ENCODE results near the gene CNPPD1.
A peak's percentile ranks its signal among the peaks of the same experiment; 100 is the strongest.

CNPPD1 gene

GRCh38 chr2:219167997-219168396, 8.7 kb downstream of the CNPPD1 start:
- H2BK15ac ChIP-seq (ENCODE audit: low read length): no peak overlapping the region
- no peak overlapping the region for H2AFZ ChIP-seq (ENCODE audit: low read length)
- no peaks in the 10 kb centered on the region for H3K9me3 ChIP-seq (replicated peaks in 1 of 2; ENCODE audit: control insufficient read depth in 2 of 2, insufficient read depth in 1 of 2, low read depth in 1 of 2, low read length in 2 of 2)
- no peak overlapping the region for H3K27ac ChIP-seq (replicated peaks; ENCODE audit: low read length)
- H3K23ac ChIP-seq (ENCODE audit: low read depth, low read length, poor library complexity): no peak overlapping the region
- H3K27me3 ChIP-seq (ENCODE audit: control insufficient read depth in 3 of 3, insufficient read depth in 3 of 3, low read depth in 1 of 3, low read length in 3 of 3): no peaks in the 10 kb centered on the region
- no peak overlapping the region for H2BK5ac ChIP-seq (ENCODE audit: low read length)
- no peak overlapping the region for H3K9ac ChIP-seq (ENCODE audit: low read depth, low read length, poor library complexity)
- H2BK120ac ChIP-seq (ENCODE audit: low read depth, low read length): no peak overlapping the region
- H3K4me3 ChIP-seq (ENCODE audit: low read length in 2 of 2): no peak overlapping the region
- H2AK5ac ChIP-seq (ENCODE audit: low read depth, low read length): no peak overlapping the region
- DNase-seq (ENCODE audit: low spot score): no peak
- no peak overlapping the region for H3K18ac ChIP-seq (ENCODE audit: low read length)
- H3K4ac ChIP-seq (ENCODE audit: low read length): no peak overlapping the region
- H3K14ac ChIP-seq (ENCODE audit: low read length): no peak overlapping the region
- H3K4me2 ChIP-seq (ENCODE audit: insufficient read depth, low read length, poor library complexity, severe bottlenecking): no peak overlapping the region
- WGBS, 2 donors (ENCODE audit: extremely low coverage in 2 of 2, insufficient read length in 2 of 2, insufficient replicate concordance in 1 of 2): no CpG with 5 or more reads among the region's 5 CpGs
- H2BK12ac ChIP-seq (ENCODE audit: low read length): no peak overlapping the region
- no peaks in the 10 kb centered on the region for H3K4me1 ChIP-seq (ENCODE audit: control insufficient read depth in 2 of 2, insufficient read depth in 1 of 2, low read depth in 1 of 2, low read length in 2 of 2)
- no peak overlapping the region for H4K91ac ChIP-seq (ENCODE audit: low read depth, low read length, poor library complexity)
- H3K79me1 ChIP-seq (ENCODE audit: low read depth, low read length): no peaks in the 10 kb centered on the region
- no peak overlapping the region for H4K8ac ChIP-seq (ENCODE audit: low read depth, low read length)
- H3K36me3 ChIP-seq (replicated peaks in 1 of 2; ENCODE audit: control insufficient read depth in 2 of 2, insufficient read depth in 2 of 2, low read length in 2 of 2): peaks cover 4 to 15% of the 10 kb centered on the region in 2 donors

GRCh38 chr2:219165058-219165911, 11.4 kb downstream of the CNPPD1 start:
- no peak overlapping the region for H2BK12ac ChIP-seq (ENCODE audit: low read length)
- no peaks in the 10 kb centered on the region for H3K36me3 ChIP-seq (replicated peaks in 1 of 2; ENCODE audit: control insufficient read depth in 2 of 2, insufficient read depth in 2 of 2, low read length in 2 of 2)
- H3K14ac ChIP-seq (ENCODE audit: low read length): no peak overlapping the region
- H2AK5ac ChIP-seq (ENCODE audit: low read depth, low read length): no peak overlapping the region
- H3K9ac ChIP-seq (ENCODE audit: low read depth, low read length, poor library complexity): no peak overlapping the region
- H2AFZ ChIP-seq (ENCODE audit: low read length): no peak overlapping the region
- no peak overlapping the region for H4K91ac ChIP-seq (ENCODE audit: low read depth, low read length, poor library complexity)
- H3K27me3 ChIP-seq (ENCODE audit: control insufficient read depth in 3 of 3, insufficient read depth in 3 of 3, low read depth in 1 of 3, low read length in 3 of 3): no peaks in the 10 kb centered on the region
- H3K18ac ChIP-seq (ENCODE audit: low read length): no peak overlapping the region
- no peak overlapping the region for H3K27ac ChIP-seq (replicated peaks; ENCODE audit: low read length)
- no peak overlapping the region for H3K4ac ChIP-seq (ENCODE audit: low read length)
- no peak overlapping the region for H2BK5ac ChIP-seq (ENCODE audit: low read length)
- no peak overlapping the region for H3K4me3 ChIP-seq (ENCODE audit: low read length in 2 of 2)
- no peaks in the 10 kb centered on the region for H3K9me3 ChIP-seq (replicated peaks in 1 of 2; ENCODE audit: control insufficient read depth in 2 of 2, insufficient read depth in 1 of 2, low read depth in 1 of 2, low read length in 2 of 2)
- H3K4me2 ChIP-seq (ENCODE audit: insufficient read depth, low read length, poor library complexity, severe bottlenecking): no peak overlapping the region
- WGBS, 2 donors (ENCODE audit: extremely low coverage in 2 of 2, insufficient read length in 2 of 2, insufficient replicate concordance in 1 of 2): no CpG with 5 or more reads among the region's 10 CpGs
- no peak overlapping the region for H2BK120ac ChIP-seq (ENCODE audit: low read depth, low read length)
- no peak for DNase-seq (ENCODE audit: low spot score)
- H3K23ac ChIP-seq (ENCODE audit: low read depth, low read length, poor library complexity): no peak overlapping the region
- no peak overlapping the region for H4K8ac ChIP-seq (ENCODE audit: low read depth, low read length)
- H3K79me1 ChIP-seq (ENCODE audit: low read depth, low read length): no peaks in the 10 kb centered on the region
- no peak overlapping the region for H2BK15ac ChIP-seq (ENCODE audit: low read length)
- peaks cover 0 to 3% of the 10 kb centered on the region in 2 donors for H3K4me1 ChIP-seq (ENCODE audit: control insufficient read depth in 2 of 2, insufficient read depth in 1 of 2, low read depth in 1 of 2, low read length in 2 of 2)

- Histone ChIP-seq H4K91ac (ENCODE audit: low read depth, low read length, poor library complexity) (no peak overlapping the region), H2BK5ac (ENCODE audit: low read length) (no peak overlapping the region), H3K23ac (ENCODE audit: low read depth, low read length, poor library complexity) (no peak overlapping the region), H2BK15ac (ENCODE audit: low read length) (no peak overlapping the region), H3K27ac (replicated peaks; ENCODE audit: low read length) (no peak overlapping the region), H3K4me2 (ENCODE audit: insufficient read depth, low read length, poor library complexity, severe bottlenecking) (no peak overlapping the region), H3K4ac (ENCODE audit: low read length) (no peak overlapping the region), H4K8ac (ENCODE audit: low read depth, low read length) (no peak overlapping the region), H3K14ac (ENCODE audit: low read length) (no peak overlapping the region), H3K36me3 (replicated peaks in 1 of 2; ENCODE audit: control insufficient read depth in 2 of 2, insufficient read depth in 2 of 2, low read length in 2 of 2) (peaks cover 0 to under 1% of the 10 kb centered on the region in 2 donors), H2AFZ (ENCODE audit: low read length) (no peak overlapping the region), H3K79me1 (ENCODE audit: low read depth, low read length) (no peaks in the 10 kb centered on the region), H2BK120ac (ENCODE audit: low read depth, low read length) (no peak overlapping the region), H3K18ac (ENCODE audit: low read length) (no peak overlapping the region), H3K4me3 (ENCODE audit: low read length in 2 of 2) (no peak overlapping the region), H2BK12ac (ENCODE audit: low read length) (no peak overlapping the region), H3K4me1 (ENCODE audit: control insufficient read depth in 2 of 2, insufficient read depth in 1 of 2, low read depth in 1 of 2, low read length in 2 of 2) (peaks cover 5 to 8% of the 10 kb centered on the region in 2 donors), H2AK5ac (ENCODE audit: low read depth, low read length) (no peak overlapping the region), H3K27me3 (ENCODE audit: control insufficient read depth in 3 of 3, insufficient read depth in 3 of 3, low read depth in 1 of 3, low read length in 3 of 3) (no peaks in the 10 kb centered on the region), H3K9ac (ENCODE audit: low read depth, low read length, poor library complexity) (no peak overlapping the region), H3K9me3 (replicated peaks in 1 of 2; ENCODE audit: control insufficient read depth in 2 of 2, insufficient read depth in 1 of 2, low read depth in 1 of 2, low read length in 2 of 2) (no peaks in the 10 kb centered on the region)
- no CpG with 5 or more reads among the region's 6 CpGs for WGBS, 2 donors (ENCODE audit: extremely low coverage in 2 of 2, insufficient read length in 2 of 2, insufficient replicate concordance in 1 of 2)
- DNase-seq (ENCODE audit: low spot score): no peak
These were observed 13.6 kb downstream of the CNPPD1 start for GRCh38 chr2:219163156-219163555.

GRCh38 chr2:219161097-219161496, 15.6 kb downstream of the CNPPD1 start:
- no peak overlapping the region for H2BK12ac ChIP-seq (ENCODE audit: low read length)
- peak overlapping the region in 1 of 2 donors; percentile 66 for H3K4me3 ChIP-seq (ENCODE audit: low read length in 2 of 2)
- no peaks in the 10 kb centered on the region for H3K79me1 ChIP-seq (ENCODE audit: low read depth, low read length)
- H3K23ac ChIP-seq (ENCODE audit: low read depth, low read length, poor library complexity): no peak overlapping the region
- no peak overlapping the region for H3K14ac ChIP-seq (ENCODE audit: low read length)
- H3K27ac ChIP-seq (replicated peaks; ENCODE audit: low read length): no peak overlapping the region
- H3K4me1 ChIP-seq (ENCODE audit: control insufficient read depth in 2 of 2, insufficient read depth in 1 of 2, low read depth in 1 of 2, low read length in 2 of 2): peaks cover 5 to 8% of the 10 kb centered on the region in 2 donors
- H3K4me2 ChIP-seq (ENCODE audit: insufficient read depth, low read length, poor library complexity, severe bottlenecking): peak overlapping the region; percentile 93
- H3K27me3 ChIP-seq (ENCODE audit: control insufficient read depth in 3 of 3, insufficient read depth in 3 of 3, low read depth in 1 of 3, low read length in 3 of 3): no peaks in the 10 kb centered on the region
- no peak for DNase-seq (ENCODE audit: low spot score)
- H2AK5ac ChIP-seq (ENCODE audit: low read depth, low read length): no peak overlapping the region
- no CpG with 5 or more reads among the region's 4 CpGs for WGBS, 2 donors (ENCODE audit: extremely low coverage in 2 of 2, insufficient read length in 2 of 2, insufficient replicate concordance in 1 of 2)
- no peak overlapping the region for H3K4ac ChIP-seq (ENCODE audit: low read length)
- no peak overlapping the region for H3K18ac ChIP-seq (ENCODE audit: low read length)
- peaks cover 0 to 18% of the 10 kb centered on the region in 2 donors for H3K36me3 ChIP-seq (replicated peaks in 1 of 2; ENCODE audit: control insufficient read depth in 2 of 2, insufficient read depth in 2 of 2, low read length in 2 of 2)
- no peak overlapping the region for H2BK15ac ChIP-seq (ENCODE audit: low read length)
- no peak overlapping the region for H4K91ac ChIP-seq (ENCODE audit: low read depth, low read length, poor library complexity)
- peak overlapping the region; percentile 98 for H2AFZ ChIP-seq (ENCODE audit: low read length)
- H2BK5ac ChIP-seq (ENCODE audit: low read length): no peak overlapping the region
- no peaks in the 10 kb centered on the region for H3K9me3 ChIP-seq (replicated peaks in 1 of 2; ENCODE audit: control insufficient read depth in 2 of 2, insufficient read depth in 1 of 2, low read depth in 1 of 2, low read length in 2 of 2)
- H2BK120ac ChIP-seq (ENCODE audit: low read depth, low read length): no peak overlapping the region
- no peak overlapping the region for H3K9ac ChIP-seq (ENCODE audit: low read depth, low read length, poor library complexity)
- no peak overlapping the region for H4K8ac ChIP-seq (ENCODE audit: low read depth, low read length)

Measured in neuronal stem cell (in vitro differentiated cells).